CD4-positive, alpha-beta T cell treated with Interferon gamma for 1 hour (primary cell): ENCODE data around the gene RAP1GDS1.
"Not testable (repeated sequence)": the region's sequence is repeated elsewhere in the genome, so short reads cannot be mapped to it uniquely, and the experiment has no call there.

Experiments
- DNase-seq: peaks from one replicate; pipeline ENCODE4 v3.0.0-alpha.2; 2020

RAP1GDS1 gene

DNA sequence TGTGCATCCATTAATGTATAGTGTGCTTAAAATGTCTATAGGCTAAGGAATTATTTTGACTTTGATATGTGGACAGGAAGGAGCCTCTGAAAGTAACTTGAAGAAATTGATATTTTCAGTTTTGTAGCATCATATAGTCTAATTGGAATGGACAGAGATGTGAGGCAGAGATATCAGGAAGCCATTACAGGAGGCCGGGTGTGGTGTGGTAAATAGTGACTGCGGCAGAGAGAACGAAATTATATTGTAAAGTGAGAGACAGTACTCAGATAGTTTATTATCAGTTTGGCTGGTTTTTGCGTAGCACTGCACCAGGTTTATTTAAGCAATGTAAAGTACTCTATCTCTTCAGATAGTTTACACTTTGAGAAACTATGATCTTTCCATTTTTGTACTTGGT lies 98.5 kb downstream of the RAP1GDS1 start:
- DNase-seq, result no peak

DNA sequence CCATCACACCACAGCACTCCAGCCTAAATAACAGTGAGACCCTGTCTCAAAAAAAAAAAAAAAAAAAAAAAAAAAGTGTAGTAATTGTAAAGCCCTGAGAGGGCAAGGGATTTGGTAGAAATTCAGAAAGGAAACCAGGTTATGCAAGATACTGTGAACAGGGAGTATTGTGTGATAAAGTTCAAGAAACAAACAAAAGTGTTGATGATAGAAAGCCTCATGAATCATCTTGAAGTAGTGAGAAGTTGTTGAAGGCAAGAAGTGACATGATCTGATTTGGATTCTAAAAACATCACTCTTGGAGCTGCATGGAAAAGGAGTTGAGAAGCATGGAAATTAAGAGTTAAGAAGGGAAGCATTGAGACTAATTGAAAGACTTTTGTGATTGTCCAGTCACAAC lies 102.2 kb downstream of the RAP1GDS1 start:
- DNase-seq, result no peak

- not testable (repeated sequence) for DNase-seq
These were observed 105.1 kb downstream of the RAP1GDS1 start for GRCh38 chr4:98366275-98366674.

GRCh38 chr4:98368000-98368399 lies 106.8 kb downstream of the RAP1GDS1 start:
- not testable (repeated sequence) for DNase-seq

GRCh38 chr4:98369322-98369721 lies 108.1 kb downstream of the RAP1GDS1 start:
- DNase-seq, result no peak

DNA sequence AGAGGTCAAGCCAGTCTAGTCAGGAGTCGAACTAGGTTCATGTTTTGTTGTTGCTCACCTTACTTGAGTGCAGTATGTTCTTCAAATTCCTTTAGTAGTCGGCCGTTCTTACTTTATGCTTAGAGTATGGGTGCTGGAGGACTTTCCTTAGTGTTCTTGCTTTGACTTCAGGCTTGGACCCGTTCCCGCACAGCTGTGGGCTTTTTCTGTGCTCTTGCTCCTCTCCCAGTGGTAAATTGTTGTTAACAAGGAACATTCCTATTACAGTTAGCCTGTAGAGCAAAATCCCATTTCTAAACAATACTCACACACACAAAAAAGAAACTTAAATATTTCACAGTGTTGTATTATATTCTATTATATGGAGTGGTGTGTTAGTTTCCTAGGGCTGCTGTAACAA lies 113.5 kb downstream of the RAP1GDS1 start:
- no peak for DNase-seq

DNA sequence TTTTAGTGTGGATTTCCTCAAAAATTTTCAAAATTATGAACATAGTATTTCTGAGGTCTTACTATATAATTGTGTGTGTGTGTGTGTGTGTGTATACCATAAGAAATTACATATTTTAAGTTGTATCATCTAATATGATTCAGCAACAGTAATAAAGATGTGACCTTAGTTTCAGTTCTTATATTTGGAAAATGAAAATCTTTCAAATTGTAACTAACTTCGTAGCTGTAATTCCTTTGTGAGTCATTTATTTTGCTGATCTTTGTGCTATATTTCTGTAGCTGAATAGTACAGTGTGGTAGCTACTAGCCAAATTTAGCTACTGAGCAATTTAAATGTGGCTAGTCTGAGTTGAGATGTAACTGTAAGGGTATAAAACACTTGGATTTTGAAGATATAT lies 116.4 kb downstream of the RAP1GDS1 start:
- no peak for DNase-seq

DNA sequence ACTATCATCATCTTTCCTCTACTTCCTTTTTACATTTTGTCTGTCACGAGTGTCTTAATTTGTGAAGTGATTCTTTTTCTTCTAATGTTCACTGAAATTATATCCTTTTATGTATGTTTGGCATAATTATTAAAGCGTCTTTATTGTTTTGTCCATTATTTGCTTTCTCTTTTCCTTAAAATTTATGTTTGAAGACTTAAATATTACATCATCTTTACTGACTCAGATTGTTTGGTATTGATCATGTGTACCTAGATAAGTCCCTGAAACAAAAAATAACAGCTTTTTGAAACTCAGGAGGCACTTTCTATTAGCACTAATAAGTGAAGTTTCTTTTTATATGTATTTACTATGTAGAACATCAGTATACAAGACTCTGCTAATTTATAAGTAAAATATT lies 120.1 kb downstream of the RAP1GDS1 start:
- no peak for DNase-seq

DNA sequence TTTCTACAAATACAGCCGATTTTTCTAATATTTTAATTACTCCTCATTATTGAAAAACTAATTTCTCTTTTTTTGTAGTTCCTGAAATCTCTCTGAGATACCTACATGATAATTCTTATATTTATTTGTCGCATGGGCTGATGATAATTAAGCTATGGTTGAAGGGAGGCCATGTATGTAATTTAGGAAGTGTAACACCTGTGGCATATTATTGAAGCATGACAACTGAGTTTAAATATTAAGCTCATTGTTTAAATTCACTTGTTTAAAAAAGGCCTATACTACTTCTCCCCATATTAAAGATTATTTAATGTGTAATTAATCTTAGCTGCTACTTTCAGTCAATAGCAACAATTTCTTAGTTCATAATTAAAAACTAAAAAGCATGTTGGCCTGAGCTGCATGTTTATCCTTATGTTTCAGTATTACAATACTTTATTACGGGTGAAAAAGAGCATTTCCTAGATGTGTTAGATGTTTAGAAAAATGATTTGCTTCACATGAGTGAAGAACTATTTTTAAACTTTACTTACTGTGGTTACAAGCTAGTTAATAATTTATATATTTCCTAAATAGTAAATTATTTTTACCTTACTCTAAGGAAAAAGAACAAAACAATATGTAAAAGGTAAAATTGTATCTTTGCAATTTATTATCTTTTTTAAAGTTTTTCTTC lies 122.4 kb downstream of the RAP1GDS1 start:
- no peak for DNase-seq

DNA sequence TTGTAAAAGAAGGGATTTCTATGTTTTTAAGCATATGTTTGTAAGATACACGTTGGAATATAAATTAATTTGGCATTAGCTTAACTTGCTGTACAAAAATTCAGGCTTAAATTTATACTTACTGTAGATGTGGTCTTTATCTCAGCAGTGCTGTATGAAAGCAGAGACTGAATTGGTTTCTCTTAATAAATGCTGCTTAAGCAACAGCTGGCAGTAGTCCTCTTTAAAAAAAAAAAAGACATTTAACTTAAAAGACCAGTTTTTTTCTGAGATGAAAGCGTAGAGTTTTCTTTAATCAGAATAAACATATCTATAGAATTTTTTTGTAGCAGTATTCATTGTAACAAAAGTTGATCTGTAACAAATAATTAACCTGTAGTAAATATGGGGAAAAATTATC lies 124.6 kb downstream of the RAP1GDS1 start:
- no peak for DNase-seq

DNA sequence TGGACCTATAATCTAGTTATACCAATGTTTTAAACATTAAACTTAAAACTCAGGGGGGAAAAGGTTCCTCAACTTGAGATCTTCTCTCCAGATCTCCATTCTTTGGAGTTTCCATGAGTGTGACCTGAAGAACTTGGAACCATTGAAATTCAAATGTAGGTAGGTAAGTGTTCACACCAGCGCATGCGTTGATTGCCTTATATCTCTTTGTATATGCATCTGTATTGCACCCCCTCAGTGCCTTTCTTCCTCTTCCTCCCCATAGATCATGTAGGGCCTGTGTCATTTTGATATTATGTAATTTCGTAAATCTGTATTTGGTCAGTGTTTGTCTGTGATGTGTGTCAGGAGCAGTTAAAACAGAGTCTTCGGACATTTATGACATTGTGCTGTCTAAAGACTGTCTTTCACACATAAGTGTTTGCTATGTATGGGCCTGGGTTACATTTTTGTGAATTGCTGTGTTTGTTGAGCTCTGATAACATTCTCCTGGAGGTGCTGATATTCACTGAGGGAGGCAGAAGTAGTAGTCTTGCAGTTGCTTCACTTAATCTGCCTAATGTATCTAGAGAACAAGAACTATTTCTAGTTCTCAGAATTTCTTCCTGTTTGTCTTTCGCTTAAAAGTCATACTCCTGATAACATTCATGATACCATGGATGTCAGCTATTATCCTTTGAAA lies 126.3 kb downstream of the RAP1GDS1 start:
- no peak for DNase-seq

GRCh38 chr4:98394134-98394533 lies 132.9 kb downstream of the RAP1GDS1 start:
- no peak for DNase-seq

GRCh38 chr4:98399915-98400314 lies 138.7 kb downstream of the RAP1GDS1 start:
- DNase-seq, result no peak

DNA sequence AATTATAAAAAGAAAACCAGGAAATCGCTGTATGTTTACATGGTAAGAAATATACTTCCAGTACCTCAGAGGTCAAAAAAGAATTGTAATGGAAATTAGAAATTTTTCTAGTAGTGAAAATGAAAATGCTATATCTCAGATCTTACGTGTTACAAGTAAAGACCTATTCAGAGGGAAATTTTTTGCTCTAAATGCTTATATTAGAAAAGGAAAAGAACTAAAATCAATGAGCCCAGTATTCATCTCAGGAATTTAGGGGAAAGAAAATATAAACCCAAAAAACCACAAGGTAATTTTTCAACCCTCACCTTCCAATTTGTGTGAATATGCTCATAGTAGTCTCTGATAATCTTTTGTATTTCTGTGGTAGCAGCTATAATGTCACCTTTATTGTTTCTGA lies 145.6 kb downstream of the RAP1GDS1 start:
- DNase-seq, result no peak

- no peak for DNase-seq
These were observed 150.5 kb downstream of the RAP1GDS1 start for GRCh38 chr4:98411731-98412130.

DNA sequence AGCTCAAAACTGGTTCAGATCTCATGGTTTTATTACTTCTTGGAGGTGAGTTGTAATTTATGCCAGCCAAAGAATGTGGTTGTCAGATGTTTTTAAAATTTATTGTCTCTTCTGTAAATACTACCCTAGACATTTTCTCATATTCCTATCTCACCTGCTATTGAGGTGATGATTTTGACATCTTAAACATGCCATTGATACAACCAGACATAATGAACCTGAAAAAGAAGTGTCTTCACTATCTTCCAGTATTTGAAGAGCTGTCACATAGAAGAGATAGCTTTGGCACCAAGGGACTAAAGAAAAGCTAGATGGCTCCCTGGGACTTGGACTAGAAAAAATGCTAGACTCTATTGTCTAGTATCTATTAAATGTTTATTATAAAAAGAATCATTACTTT lies 155.7 kb downstream of the RAP1GDS1 start:
- no peak for DNase-seq

- DNase-seq, result not testable (repeated sequence)
These were observed 159.0 kb downstream of the RAP1GDS1 start for GRCh38 chr4:98420151-98420550.

GRCh38 chr4:98421111-98421510 lies 159.9 kb downstream of the RAP1GDS1 start:
- DNase-seq, result no peak

- DNase-seq, result no peak
These were observed 161.8 kb downstream of the RAP1GDS1 start for GRCh38 chr4:98423009-98423408.

GRCh38 chr4:98430708-98431403 lies 169.7 kb downstream of the RAP1GDS1 start:
- no peak for DNase-seq

DNA sequence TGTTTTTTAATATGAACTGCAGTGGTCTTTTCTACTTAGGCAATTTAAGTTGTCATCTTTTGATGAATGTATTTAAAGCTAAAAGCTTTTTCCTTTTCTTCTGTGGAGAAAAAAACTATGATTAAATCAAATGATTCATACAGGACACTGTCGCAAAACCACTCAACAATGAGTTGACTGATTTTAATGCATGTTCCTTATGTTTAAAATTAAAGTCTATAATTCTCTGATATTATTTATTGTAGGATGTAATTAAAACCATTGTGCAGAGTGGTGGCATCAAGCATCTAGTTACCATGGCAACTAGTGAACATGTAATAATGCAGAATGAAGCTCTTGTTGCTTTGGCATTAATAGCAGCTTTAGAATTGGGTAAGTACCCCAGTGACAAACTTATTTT lies 172.5 kb downstream of the RAP1GDS1 start:
- DNase-seq, result no peak

GRCh38 chr4:98434816-98435215 lies 173.6 kb downstream of the RAP1GDS1 start:
- no peak for DNase-seq

DNA sequence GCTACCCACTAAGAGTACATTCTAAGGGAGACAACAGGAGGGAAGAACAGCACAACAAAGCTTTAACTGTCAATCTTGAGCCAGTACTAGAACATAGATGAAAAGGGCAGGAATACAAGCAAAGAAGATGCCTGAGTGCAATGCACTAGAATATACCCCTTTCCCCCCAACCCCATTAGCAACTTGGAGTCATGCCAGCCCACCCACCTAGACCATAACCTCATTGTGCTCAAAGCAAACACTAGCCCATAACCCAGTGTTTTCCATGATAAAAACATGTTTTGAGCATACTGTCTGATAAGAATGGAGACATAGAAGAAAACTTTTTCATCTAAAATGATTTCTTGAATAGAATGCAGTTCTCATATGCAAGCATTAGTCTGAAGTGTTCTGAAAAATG lies 183.2 kb downstream of the RAP1GDS1 start:
- DNase-seq, result no peak
